HepG2 (cell line): ENCODE results near the gene ZNF655. TPM values are rescaled to one million over a fixed set of nuclear protein-coding genes. Genes with fewer than 3 reads are reported as not detected.
A peak's percentile ranks its signal among the peaks of the same experiment; 100 is the strongest.

Experiments
- GABPB1 ChIP-seq: IDR thresholded peaks from 2 replicates; pipeline ENCODE4 v1.6.1; 2016; ENCODE audit warnings: mild to moderate bottlenecking, missing genetic modification reagents, moderate library complexity, missing compliant biosample characterization
- HMGA1 ChIP-seq: sonication (generic); formaldehyde crosslinking; conservative IDR thresholded peaks from 2 replicates; pipeline ENCODE4 v1.4.0; 2020; ENCODE audit warnings: missing genetic modification reagents
- HMGXB4 ChIP-seq, 2 experiments: sonication (generic) in 1 of 2; formaldehyde crosslinking in 1 of 2; IDR thresholded peaks; 2 replicates each; pipeline versions ENCODE4 v1.4.0 to v1.6.1; 2018 to 2020; ENCODE audit warnings: missing genetic modification reagents in 2 of 2, borderline replicate concordance in 1 of 2, low read depth in 1 of 2, mild to moderate bottlenecking in 1 of 2, missing biosample characterization in 1 of 2
- HOXA3 ChIP-seq: sonication (generic); formaldehyde crosslinking; IDR thresholded peaks from 2 replicates; pipeline ENCODE4 v1.5.0; 2020; ENCODE audit warnings: missing genetic modification reagents
- KDM2A ChIP-seq: sonication (generic); formaldehyde crosslinking; IDR thresholded peaks from 2 replicates; pipeline ENCODE4 v1.4.0; 2020; ENCODE audit warnings: low read depth, missing genetic modification reagents, borderline replicate concordance
- KLF11 ChIP-seq: IDR thresholded peaks from 2 replicates; pipeline ENCODE4 v1.6.1; 2016; ENCODE audit warnings: missing compliant biosample characterization
- POGK ChIP-seq: sonication (generic); formaldehyde crosslinking; conservative IDR thresholded peaks from 2 replicates; pipeline ENCODE4 v1.8.0; 2022; ENCODE audit warnings: mild to moderate bottlenecking, moderate library complexity, missing genetic modification reagents
- POGZ ChIP-seq: sonication (generic); formaldehyde crosslinking; IDR thresholded peaks from 2 replicates; pipeline ENCODE4 v1.4.0; 2020; ENCODE audit warnings: mild to moderate bottlenecking, missing genetic modification reagents
- UBTF ChIP-seq: sonication (generic); formaldehyde crosslinking; IDR thresholded peaks from 2 replicates; pipeline ENCODE4 v1.4.0; 2020; ENCODE audit warnings: mild to moderate bottlenecking, missing genetic modification reagents
- ZBTB33 ChIP-seq: sonication (generic); formaldehyde crosslinking; IDR thresholded peaks from 2 replicates; pipeline ENCODE4 v1.4.0; 2020; ENCODE audit warnings: missing genetic modification reagents
- ZFY ChIP-seq: sonication (generic); formaldehyde crosslinking; IDR thresholded peaks from 2 replicates; pipeline ENCODE4 v1.4.0; 2020; ENCODE audit warnings: missing genetic modification reagents
- ZNF263 ChIP-seq: sonication (generic); formaldehyde crosslinking; IDR thresholded peaks from 2 replicates; pipeline ENCODE4 v1.4.0; 2020; ENCODE audit warnings: missing genetic modification reagents
- ZNF574 ChIP-seq: sonication (generic); formaldehyde crosslinking; IDR thresholded peaks from 2 replicates; pipeline ENCODE4 v1.4.0; 2020; ENCODE audit warnings: missing genetic modification reagents
- ZZZ3 ChIP-seq: sonication (generic); formaldehyde crosslinking; IDR thresholded peaks from 2 replicates; pipeline ENCODE4 v1.4.0; 2020; ENCODE audit warnings: missing genetic modification reagents, mild to moderate bottlenecking, borderline replicate concordance
- polyA plus RNA-seq, 8 experiments: library from polyadenylated mRNA; depleted of rRNA in 3 of 8; stranded (reverse) in 7 of 8; unstranded in 1 of 8; fragments of >200 nt; fragmentation: Illumina TruSeq in 4 of 8; extraction: Trizol in 4 of 8; gene quantifications; 2 replicates each; pipeline versions ENCODE4 v1.2.1 to v1.2.3, GENCODE V29; 2011 to 2016; ENCODE audit warnings: low read depth in 4 of 8, missing spikeins in 1 of 8, mixed read lengths in 1 of 8; ENCODE audit not compliant: insufficient read depth in 1 of 8
- total RNA-seq, 5 experiments: library from RNA; depleted of rRNA; stranded (reverse); fragments of >200 nt; fragmentation: Illumina TruSeq; extraction: Trizol; gene quantifications; 2 replicates each; pipeline ENCODE4 v1.2.3, GENCODE V29; 2016; ENCODE audit warnings: low read depth in 1 of 5

Gene ZNF655
- total and polyA plus RNA-seq, 2 of the 13 experiments (the other 11 are each of a cell fraction or from before 2014, with no cell fraction given) = 53.4 to 75.6 TPM

GRCh38 chr7:99579956-99580777, 21.7 kb downstream of the ZNF655 start (continued):
- TF ChIP-seq ZNF574 (CRISPR knock-in tag) = peak; percentile 60; the same call in 1 of the 2 replicates
- TF ChIP-seq HOXA3 (CRISPR knock-in tag) = peak; percentile 57
- no peak for TF ChIP-seq ZZZ3
- peak; percentile 52; the same call in 1 of the 2 replicates for TF ChIP-seq GABPB1 (CRISPR knock-in tag)
- TF ChIP-seq KLF11 = no peak
- 0 out of 2 replicates have a peak, but pooled peaks have one; percentile 36 for TF ChIP-seq UBTF (CRISPR knock-in tag)
- TF ChIP-seq ZFY (CRISPR knock-in tag) = peak; percentile 55; the same call in 1 of the 2 replicates
- 0 out of 4 replicates have a peak, but pooled peaks of 1 of the 2 experiments have one; percentile 29 for TF ChIP-seq HMGXB4 (CRISPR knock-in tag; IDR thresholded peaks at IDR 0.05; ENCODE audit: borderline replicate concordance in 1 of 2, low read depth in 1 of 2)
- 0 out of 2 replicates have a peak, but pooled peaks have one; percentile 14 for TF ChIP-seq POGZ (CRISPR knock-in tag)
- TF ChIP-seq KDM2A (CRISPR knock-in tag) = peak; percentile 88; the same call in 1 of the 2 replicates
- TF ChIP-seq ZNF263 (CRISPR knock-in tag) = peak; percentile 69
- 0 out of 2 replicates have a peak, but pooled peaks have one; percentile 27 for TF ChIP-seq POGK (CRISPR knock-in tag)
- TF ChIP-seq HMGA1 (CRISPR knock-in tag) = no peak
- peak; percentile 91 for TF ChIP-seq ZBTB33 (CRISPR knock-in tag)
